ENCODE data around the gene LY9.

The LY9 gene

DNA sequence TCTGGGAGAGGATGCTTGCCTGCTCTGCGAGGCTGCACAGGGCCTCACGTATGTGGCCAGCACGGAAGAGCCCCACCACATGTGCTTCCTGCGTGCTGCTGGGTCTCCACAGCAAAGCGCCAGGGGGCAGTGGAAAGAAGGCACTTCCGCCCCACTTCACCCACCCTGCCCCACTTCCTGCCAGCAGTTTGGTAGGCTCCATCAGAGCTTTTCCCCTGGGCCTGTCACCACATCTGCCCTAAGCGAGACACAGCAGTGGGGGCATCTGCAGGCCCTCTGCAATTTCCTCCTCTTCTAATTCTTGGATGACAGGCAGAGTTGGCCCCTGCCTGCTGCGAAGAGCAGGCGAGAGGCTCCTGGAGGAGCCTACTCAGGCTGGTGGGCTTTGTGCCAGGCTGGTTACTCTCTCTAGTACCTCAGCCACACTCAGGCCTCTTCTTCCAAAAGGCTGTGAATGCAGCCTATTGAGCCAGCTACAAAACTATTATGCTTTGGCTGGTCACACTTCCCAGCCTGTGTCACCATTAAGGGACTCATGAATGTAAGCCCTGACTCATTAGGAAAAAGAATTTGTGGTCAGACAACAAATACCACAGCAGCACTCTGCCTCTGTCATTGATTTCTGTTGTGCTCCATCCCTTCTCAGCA is 41.7 kb downstream of the LY9 start:
- H3K9ac ChIP-seq (ENCODE audit: low read depth, low read length), result no peak overlapping the region
- H3K36me3 ChIP-seq (ENCODE audit: control insufficient read depth, insufficient read depth, low read length), result no peaks in the 10 kb centered on the region
- no peaks in the 10 kb centered on the region for H3K27me3 ChIP-seq (ENCODE audit: control insufficient read depth, insufficient read depth, low read length)
- no peak overlapping the region for H3K4me3 ChIP-seq (ENCODE audit: low read depth, low read length)
- H3K4me1 ChIP-seq (ENCODE audit: control insufficient read depth, insufficient read depth, low read length), result no peaks in the 10 kb centered on the region; the same call in 1 of the 2 replicates
- H3K9me3 ChIP-seq (ENCODE audit: control insufficient read depth, insufficient read depth, low read length), result no peaks in the 10 kb centered on the region
- H3K27ac ChIP-seq (ENCODE audit: low read depth, low read length), result no peak overlapping the region

DNA sequence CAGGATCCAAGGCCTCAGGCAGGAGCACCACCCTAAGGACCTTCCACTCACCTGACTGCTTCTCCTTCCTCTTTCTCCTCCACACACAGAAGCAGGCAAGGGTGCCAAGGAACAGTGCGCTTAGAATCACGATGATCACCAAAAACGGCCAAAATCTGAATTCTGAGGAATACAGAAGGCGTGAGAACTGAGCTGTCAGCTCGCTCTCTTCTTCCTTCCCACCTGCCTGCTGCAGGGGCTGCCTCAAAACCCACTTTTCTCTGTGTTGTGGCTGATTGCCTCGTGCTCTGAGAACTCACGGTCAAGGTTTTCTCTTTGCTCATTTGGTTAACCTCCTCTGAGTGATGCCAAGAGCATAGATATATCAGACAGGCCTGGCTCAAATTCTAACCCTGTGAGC is 42.9 kb downstream of the LY9 start:
- no peak overlapping the region for H3K9ac ChIP-seq (ENCODE audit: low read depth, low read length)
- no peak overlapping the region for H3K4me3 ChIP-seq (ENCODE audit: low read depth, low read length)
- H3K36me3 ChIP-seq (ENCODE audit: control insufficient read depth, insufficient read depth, low read length), result no peaks in the 10 kb centered on the region
- H3K27ac ChIP-seq (ENCODE audit: low read depth, low read length), result no peak overlapping the region
- no peaks in the 10 kb centered on the region for H3K9me3 ChIP-seq (ENCODE audit: control insufficient read depth, insufficient read depth, low read length)
- H3K27me3 ChIP-seq (ENCODE audit: control insufficient read depth, insufficient read depth, low read length), result no peaks in the 10 kb centered on the region
- H3K4me1 ChIP-seq (ENCODE audit: control insufficient read depth, insufficient read depth, low read length), result no peaks in the 10 kb centered on the region; the same call in 1 of the 2 replicates

DNA sequence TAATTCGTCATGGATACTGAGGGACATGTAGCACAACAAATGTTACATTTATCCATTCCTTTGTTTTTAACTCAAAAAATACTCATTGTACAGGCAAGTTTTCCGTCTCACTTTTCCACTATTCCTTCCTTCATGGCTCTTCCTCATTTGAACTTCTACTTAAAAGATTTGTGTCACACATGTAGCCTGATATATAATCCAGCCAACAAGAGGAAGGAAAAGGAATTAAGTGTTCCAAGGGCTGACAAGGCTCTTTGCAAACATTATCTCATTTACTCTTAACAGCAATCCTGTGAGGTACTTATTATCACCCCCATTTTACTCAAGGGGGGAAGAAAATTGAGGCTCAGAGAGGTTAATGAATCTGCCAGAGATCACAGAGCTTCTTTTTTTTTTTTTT is 43.8 kb downstream of the LY9 start:
- Histone ChIP-seq H3K27ac (ENCODE audit: low read depth, low read length) (no peak overlapping the region), H3K4me1 (ENCODE audit: control insufficient read depth, insufficient read depth, low read length) (no peaks in the 10 kb centered on the region; the same call in 1 of the 2 replicates), H3K9ac (ENCODE audit: low read depth, low read length) (no peak overlapping the region), H3K27me3 (ENCODE audit: control insufficient read depth, insufficient read depth, low read length) (no peaks in the 10 kb centered on the region), H3K9me3 (ENCODE audit: control insufficient read depth, insufficient read depth, low read length) (no peaks in the 10 kb centered on the region), H3K4me3 (ENCODE audit: low read depth, low read length) (no peak overlapping the region), H3K36me3 (ENCODE audit: control insufficient read depth, insufficient read depth, low read length) (no peaks in the 10 kb centered on the region)

DNA sequence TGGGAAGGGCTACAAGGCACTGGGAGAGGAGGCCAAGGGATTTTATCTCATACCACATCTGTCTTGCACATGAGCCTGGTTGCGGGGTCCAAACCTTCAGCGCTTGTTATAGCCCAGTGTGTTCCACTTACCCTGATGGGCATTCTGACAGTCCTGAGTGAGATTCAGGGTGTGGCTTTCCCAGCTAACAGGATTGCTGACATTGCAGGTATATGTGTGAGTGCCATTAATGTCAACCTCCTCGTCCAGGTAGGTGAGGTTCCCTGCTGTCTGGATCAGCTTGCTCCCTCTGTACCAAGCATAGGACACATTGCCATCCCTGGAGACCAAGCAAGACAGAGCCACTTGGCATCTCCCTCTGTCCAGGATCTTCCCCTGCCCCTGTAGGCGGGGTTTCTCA is 45.1 kb downstream of the LY9 start:
- Histone ChIP-seq H3K27me3 (ENCODE audit: control insufficient read depth, insufficient read depth, low read length) (no peaks in the 10 kb centered on the region), H3K4me3 (ENCODE audit: low read depth, low read length) (no peak overlapping the region), H3K36me3 (ENCODE audit: control insufficient read depth, insufficient read depth, low read length) (no peaks in the 10 kb centered on the region), H3K4me1 (ENCODE audit: control insufficient read depth, insufficient read depth, low read length) (no peaks in the 10 kb centered on the region; the same call in 1 of the 2 replicates), H3K27ac (ENCODE audit: low read depth, low read length) (no peak overlapping the region), H3K9ac (ENCODE audit: low read depth, low read length) (no peak overlapping the region), H3K9me3 (ENCODE audit: control insufficient read depth, insufficient read depth, low read length) (no peaks in the 10 kb centered on the region)

DNA sequence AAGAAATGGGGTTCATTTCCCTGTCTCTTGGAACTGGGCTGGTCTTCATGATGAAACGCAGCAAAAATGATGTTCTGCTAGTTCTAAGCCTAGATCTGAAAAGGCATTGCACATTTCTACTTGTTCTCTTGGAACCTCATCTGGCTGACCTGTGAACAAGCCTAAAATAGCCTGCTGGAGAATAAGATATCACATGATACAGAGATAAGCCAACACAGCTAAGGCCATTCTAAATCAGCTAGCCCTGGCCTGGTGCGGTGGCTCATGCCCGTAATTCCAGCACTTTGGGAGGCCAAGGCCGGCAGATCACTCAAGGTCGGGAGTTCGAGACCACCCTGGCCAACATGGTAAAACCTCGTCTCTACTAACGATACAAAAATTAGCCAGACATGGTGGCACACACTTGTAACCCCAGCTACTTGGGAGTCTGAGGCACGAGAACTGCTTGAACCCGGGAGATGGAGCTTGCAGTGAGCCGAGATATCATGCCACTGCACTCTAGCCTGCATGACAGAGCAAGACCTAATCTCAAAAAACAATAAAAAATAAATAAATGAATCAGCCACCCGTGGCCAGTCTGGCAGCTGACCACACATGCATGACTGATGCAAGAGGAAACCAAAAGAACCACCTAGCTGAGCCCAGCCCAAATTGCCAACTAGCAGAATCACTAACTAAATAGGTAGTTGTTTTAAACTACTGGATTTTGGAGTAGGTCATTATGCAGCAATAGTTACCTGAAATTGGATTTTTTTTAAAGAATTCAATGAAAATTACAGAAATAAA is 48.7 kb downstream of the LY9 start:
- H3K4me1 ChIP-seq (ENCODE audit: control insufficient read depth, insufficient read depth, low read length), result no peaks in the 10 kb centered on the region
- no peaks in the 10 kb centered on the region for H3K36me3 ChIP-seq (ENCODE audit: control insufficient read depth, insufficient read depth, low read length)
- no peak overlapping the region for H3K4me3 ChIP-seq (ENCODE audit: low read depth, low read length)

DNA sequence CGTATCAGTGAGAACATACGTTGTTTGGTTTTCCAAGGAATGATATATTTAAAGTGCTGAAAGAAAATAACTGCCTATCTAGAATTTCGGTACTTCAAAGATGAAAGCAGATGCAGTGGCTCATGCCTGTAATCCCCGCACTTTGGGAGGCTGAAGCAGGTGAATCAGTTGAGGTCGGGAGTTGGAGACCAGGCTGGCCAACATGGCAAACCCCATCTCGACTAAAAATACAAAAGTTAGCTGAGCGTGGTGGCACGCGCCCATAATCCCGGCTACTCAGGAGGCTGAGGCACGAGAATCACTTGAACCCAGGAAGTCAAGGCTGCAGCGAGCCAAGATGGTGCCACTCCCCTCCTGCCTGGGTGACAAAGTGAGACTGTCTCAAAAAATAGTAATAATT is 50.3 kb downstream of the LY9 start:
- H3K9ac ChIP-seq (ENCODE audit: low read depth, low read length), result no peak overlapping the region
- no peaks in the 10 kb centered on the region for H3K4me1 ChIP-seq (ENCODE audit: control insufficient read depth, insufficient read depth, low read length)
- H3K4me3 ChIP-seq (ENCODE audit: low read depth, low read length), result no peak overlapping the region
- no peak overlapping the region for H3K27ac ChIP-seq (ENCODE audit: low read depth, low read length)
- H3K9me3 ChIP-seq (ENCODE audit: control insufficient read depth, insufficient read depth, low read length), result no peaks in the 10 kb centered on the region
- H3K27me3 ChIP-seq (ENCODE audit: control insufficient read depth, insufficient read depth, low read length), result no peaks in the 10 kb centered on the region
- H3K36me3 ChIP-seq (ENCODE audit: control insufficient read depth, insufficient read depth, low read length), result no peaks in the 10 kb centered on the region

More for the DNA sequence above, 48.7 kb downstream of the LY9 start:
- Histone ChIP-seq H3K27me3 (ENCODE audit: control insufficient read depth, insufficient read depth, low read length) (no peaks in the 10 kb centered on the region), H3K27ac (ENCODE audit: low read depth, low read length) (no peak overlapping the region), H3K9me3 (ENCODE audit: control insufficient read depth, insufficient read depth, low read length) (no peaks in the 10 kb centered on the region), H3K9ac (ENCODE audit: low read depth, low read length) (no peak overlapping the region)

DNA sequence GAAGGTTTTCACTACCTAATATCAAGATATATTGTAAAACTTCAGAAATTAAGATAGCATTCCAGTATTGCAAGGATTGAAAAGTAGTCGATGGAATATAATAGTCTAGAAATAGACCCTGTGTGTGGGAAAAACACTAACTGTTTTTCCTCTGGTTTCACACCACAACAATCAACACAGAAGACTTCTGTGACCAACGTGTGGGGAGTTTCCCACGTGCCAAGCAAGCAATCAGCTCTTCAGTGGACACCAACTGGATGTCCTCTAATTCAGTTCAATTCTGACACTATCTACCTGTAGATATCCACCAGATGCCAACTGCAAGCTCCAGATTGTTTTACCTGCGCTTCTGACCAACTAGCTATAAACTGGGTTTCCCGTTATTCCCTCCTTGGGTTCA is 54.6 kb downstream of the LY9 start:
- Histone ChIP-seq H3K9ac (ENCODE audit: low read depth, low read length) (no peak overlapping the region), H3K27ac (ENCODE audit: low read depth, low read length) (no peak overlapping the region), H3K4me3 (ENCODE audit: low read depth, low read length) (no peak overlapping the region), H3K27me3 (ENCODE audit: control insufficient read depth, insufficient read depth, low read length) (no peaks in the 10 kb centered on the region), H3K36me3 (ENCODE audit: control insufficient read depth, insufficient read depth, low read length) (no peaks in the 10 kb centered on the region), H3K9me3 (ENCODE audit: control insufficient read depth, insufficient read depth, low read length) (no peaks in the 10 kb centered on the region), H3K4me1 (ENCODE audit: control insufficient read depth, insufficient read depth, low read length) (no peaks in the 10 kb centered on the region)

DNA sequence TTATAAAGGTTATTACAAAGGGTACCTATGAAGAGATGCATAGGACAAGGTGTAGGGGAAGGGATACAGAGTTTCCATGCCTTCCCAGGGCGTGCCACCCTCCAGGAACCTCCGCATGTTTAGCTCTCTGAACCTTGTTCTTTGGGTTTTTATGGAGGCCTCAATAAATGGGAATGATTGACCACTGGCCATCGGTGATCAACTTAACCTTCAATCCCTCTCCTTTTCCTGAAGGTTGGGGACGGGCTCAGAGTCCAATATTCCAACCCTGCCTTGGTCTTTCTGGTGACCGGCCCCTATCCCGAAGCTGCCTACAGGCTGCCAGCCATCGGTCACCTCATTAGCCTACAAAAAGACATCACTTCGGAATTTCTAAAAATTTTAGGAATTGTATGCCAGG is 55.0 kb downstream of the LY9 start:
- no peaks in the 10 kb centered on the region for H3K27me3 ChIP-seq (ENCODE audit: control insufficient read depth, insufficient read depth, low read length)
- H3K4me1 ChIP-seq (ENCODE audit: control insufficient read depth, insufficient read depth, low read length), result no peaks in the 10 kb centered on the region
- no peak overlapping the region for H3K27ac ChIP-seq (ENCODE audit: low read depth, low read length)
- H3K36me3 ChIP-seq (ENCODE audit: control insufficient read depth, insufficient read depth, low read length), result no peaks in the 10 kb centered on the region
- H3K9ac ChIP-seq (ENCODE audit: low read depth, low read length), result no peak overlapping the region
- no peak overlapping the region for H3K4me3 ChIP-seq (ENCODE audit: low read depth, low read length)
- no peaks in the 10 kb centered on the region for H3K9me3 ChIP-seq (ENCODE audit: control insufficient read depth, insufficient read depth, low read length)

DNA sequence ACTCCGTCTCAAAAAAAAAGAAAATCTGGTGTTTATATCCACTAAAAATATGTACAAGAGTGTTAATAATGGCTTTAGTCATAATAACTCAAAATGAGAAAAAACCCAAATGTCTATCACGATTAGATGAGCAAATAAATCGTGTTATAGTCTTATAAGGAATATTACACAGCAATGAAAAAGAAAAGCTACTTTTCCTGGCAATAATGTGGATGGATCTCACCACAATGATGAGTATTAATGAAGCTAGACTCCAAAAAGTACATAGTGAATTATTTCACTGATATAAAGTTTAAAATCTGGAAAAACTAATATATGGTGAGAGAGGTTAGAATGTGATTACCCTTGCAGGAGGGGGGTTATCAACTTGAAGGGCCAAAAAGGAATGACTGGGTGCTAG is 57.0 kb downstream of the LY9 start:
- Histone ChIP-seq H3K4me3 (ENCODE audit: low read depth, low read length) (no peak overlapping the region), H3K4me1 (ENCODE audit: control insufficient read depth, insufficient read depth, low read length) (no peaks in the 10 kb centered on the region), H3K36me3 (ENCODE audit: control insufficient read depth, insufficient read depth, low read length) (no peaks in the 10 kb centered on the region), H3K9ac (ENCODE audit: low read depth, low read length) (no peak overlapping the region), H3K9me3 (ENCODE audit: control insufficient read depth, insufficient read depth, low read length) (no peaks in the 10 kb centered on the region), H3K27ac (ENCODE audit: low read depth, low read length) (no peak overlapping the region), H3K27me3 (ENCODE audit: control insufficient read depth, insufficient read depth, low read length) (no peaks in the 10 kb centered on the region)

DNA sequence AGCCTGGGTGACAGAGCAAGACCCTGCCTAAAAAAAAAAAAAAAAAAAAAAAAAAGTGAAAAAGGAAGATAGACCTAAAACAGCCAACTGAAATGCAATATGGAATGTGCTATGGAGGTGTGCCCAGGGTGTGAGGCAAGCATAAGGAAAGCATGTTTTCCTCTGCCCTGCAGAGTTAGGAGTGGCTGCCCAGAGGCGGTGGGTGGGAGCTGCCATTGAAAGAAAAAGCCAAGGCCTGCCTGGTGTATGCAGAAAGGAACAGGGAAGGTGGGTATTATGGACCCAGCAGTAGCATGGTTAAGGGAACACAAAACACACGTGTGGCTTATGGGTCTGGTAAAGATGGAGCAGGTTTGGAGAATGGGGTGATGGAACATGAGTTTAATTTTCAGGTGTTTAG is 57.8 kb downstream of the LY9 start:
- Histone ChIP-seq H3K9ac (ENCODE audit: low read depth, low read length) (no peak overlapping the region), H3K4me3 (ENCODE audit: low read depth, low read length) (no peak overlapping the region), H3K27me3 (ENCODE audit: control insufficient read depth, insufficient read depth, low read length) (no peaks in the 10 kb centered on the region), H3K36me3 (ENCODE audit: control insufficient read depth, insufficient read depth, low read length) (no peaks in the 10 kb centered on the region), H3K9me3 (ENCODE audit: control insufficient read depth, insufficient read depth, low read length) (no peaks in the 10 kb centered on the region), H3K4me1 (ENCODE audit: control insufficient read depth, insufficient read depth, low read length) (no peaks in the 10 kb centered on the region), H3K27ac (ENCODE audit: low read depth, low read length) (no peak overlapping the region)

DNA sequence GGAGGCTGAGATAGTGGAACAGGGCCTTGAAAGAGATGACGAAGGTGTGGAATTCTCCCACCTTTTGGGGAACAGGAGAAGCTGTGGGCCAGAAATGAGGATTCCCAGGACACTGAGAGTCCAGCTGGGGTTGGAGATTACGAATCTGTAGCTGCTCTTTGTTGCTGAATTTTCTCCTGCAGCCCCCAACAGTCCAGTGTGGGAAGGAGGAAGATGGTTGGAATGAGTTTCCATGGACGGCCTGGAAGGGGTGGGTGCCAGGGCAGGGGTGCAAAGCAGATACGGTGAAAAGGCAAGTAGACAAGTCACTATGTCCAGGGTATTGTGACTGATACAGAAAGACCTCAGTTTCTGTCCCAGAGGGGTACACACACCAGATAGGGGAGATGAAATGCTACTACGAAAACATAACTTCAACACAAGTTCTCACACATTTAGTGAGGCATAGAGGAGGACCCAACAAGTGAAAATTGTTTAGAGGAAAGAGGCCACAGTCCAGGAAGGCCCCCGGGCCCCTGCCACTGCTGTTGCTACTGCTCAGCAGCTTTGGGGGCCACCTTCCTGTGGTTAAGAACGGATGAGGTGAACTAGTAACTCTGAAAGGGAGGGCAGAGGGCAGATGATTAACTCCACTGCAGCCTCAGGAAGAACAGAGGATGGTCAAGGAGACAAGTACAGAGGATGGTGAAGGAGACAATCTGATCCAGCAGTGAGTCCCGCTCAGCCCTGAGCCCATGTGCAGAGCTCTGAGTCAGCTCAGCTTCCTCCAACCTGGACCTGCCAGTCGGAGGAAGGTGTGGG is 59.4 kb downstream of the LY9 start:
- no peaks in the 10 kb centered on the region for H3K27me3 ChIP-seq (ENCODE audit: control insufficient read depth, insufficient read depth, low read length)
- H3K36me3 ChIP-seq (ENCODE audit: control insufficient read depth, insufficient read depth, low read length), result no peaks in the 10 kb centered on the region
- H3K4me3 ChIP-seq (ENCODE audit: low read depth, low read length), result no peak overlapping the region
- no peak overlapping the region for H3K9ac ChIP-seq (ENCODE audit: low read depth, low read length)
- no peaks in the 10 kb centered on the region for H3K9me3 ChIP-seq (ENCODE audit: control insufficient read depth, insufficient read depth, low read length)
- no peak overlapping the region for H3K27ac ChIP-seq (ENCODE audit: low read depth, low read length)
- no peaks in the 10 kb centered on the region for H3K4me1 ChIP-seq (ENCODE audit: control insufficient read depth, insufficient read depth, low read length)
